Heart left ventricle (tissue), 16 donors: Measurements from ENCODE around the gene PRSS50. TPM values are rescaled to one million over a fixed set of nuclear protein-coding genes. Genes with fewer than 3 reads are reported as not detected.

Experiments used
- ATAC-seq, 4 donors: fragments of 200-7000 bp; cut with Tn5 transposase; one replicate each; pipeline ENCODE4 v1.9.1; 2020 to 2022; ENCODE audit warnings: moderate library complexity in 4 of 4, mild to moderate bottlenecking in 3 of 4, moderate number of reproducible peaks in 1 of 4
- DNase-seq, 5 donors: peaks; one replicate each; pipeline ENCODE4 v3.0.0-alpha.2; 2020
- H3K27ac ChIP-seq, 12 donors: fragments of 200-600 bp; sonication (generic) in 4 of 12; one replicate each; pipeline versions ENCODE4 v1.5.0 to v1.8.0; 2016 to 2022; ENCODE audit warnings: mild to moderate bottlenecking in 2 of 12
- H3K27me3 ChIP-seq, 9 donors: fragments of 200-600 bp; sonication (generic) in 2 of 9; one replicate each; pipeline versions ENCODE4 v1.5.1 to v1.8.0; 2016 to 2022; ENCODE audit warnings: mild to moderate bottlenecking in 3 of 9
- H3K36me3 ChIP-seq, 9 donors: fragments of 200-600 bp; sonication (generic) in 2 of 9; one replicate each; pipeline versions ENCODE4 v1.5.0 to v1.8.0; 2018 to 2022; ENCODE audit warnings: mild to moderate bottlenecking in 2 of 9
- H3K4me1 ChIP-seq, 12 donors: fragments of 200-600 bp; sonication (generic) in 4 of 12; one replicate each; pipeline versions ENCODE4 v1.5.0 to v1.8.0; 2016 to 2022; ENCODE audit warnings: mild to moderate bottlenecking in 3 of 12
- H3K4me3 ChIP-seq, 12 donors: fragments of 200-600 bp; sonication (generic) in 4 of 12; one replicate each; pipeline versions ENCODE4 v1.5.0 to v1.8.0; 2017 to 2022; ENCODE audit warnings: mild to moderate bottlenecking in 9 of 12, moderate library complexity in 4 of 12
- H3K9me3 ChIP-seq, 12 donors: fragments of 200-600 bp; sonication (generic) in 4 of 12; one replicate each; pipeline versions ENCODE4 v1.5.0 to v1.8.0; 2016 to 2022; ENCODE audit warnings: mild to moderate bottlenecking in 1 of 12
- POLR2A ChIP-seq, 2 donors: fragments of 450-650 bp; IDR thresholded peaks; one replicate each; pipeline ENCODE4 v1.6.1; 2017; ENCODE audit warnings: antibody characterized with exemption in 2 of 2, mild to moderate bottlenecking in 2 of 2, moderate library complexity in 2 of 2
- WGBS, 4 donors: extraction: QIAGEN DNeasy Blood & Tissue Kit in 2 of 4; methylation state at CpG; one replicate each; pipeline versions ENCODE4 v1.1.5 to v1.1.7; 2013 to 2018; 5-methylcytosine and 5-hydroxymethylcytosine counted together
- intact Hi-C, 10 donors: fragments of 100-400 bp; cut with DNase I; formaldehyde crosslinking; loops; one replicate each; pipeline versions ENCODE4 v1.11.1 to v1.14.2; 2022
- polyA plus RNA-seq, 2 donors: library from polyadenylated mRNA; stranded (reverse); fragments of 200-250 nt; gene quantifications; one replicate each; pipeline ENCODE4 v1.2.3, GENCODE V29; 2013
- total RNA-seq, 9 donors: library from RNA; depleted of rRNA in 2 of 9; stranded (reverse); fragments of >200 nt in 2 of 9; fragmentation: NEBNext Ultra II Directional in 3 of 9; extraction: Animal tissue kit (Norgen Biotek cat#: 25700) in 3 of 9; gene quantifications; one replicate each; pipeline versions ENCODE4 v1.1.0 to v1.2.4, GENCODE V29; 2016 to 2023
- TF ChIP-seq, protein P1 (sequence below), 12 donors: fragments of 200-600 bp; sonication (generic) in 4 of 12; IDR thresholded peaks; one replicate each; pipeline versions ENCODE4 v1.5.0 to v1.8.0; 2018 to 2022; ENCODE audit warnings: antibody characterized with exemption in 12 of 12, mild to moderate bottlenecking in 5 of 12
- donor health status: ischemic (EF 13 %, LVEDD 7.1; RV severe dilation, severe dysfunction).
- donor health status: healthy with polysubstance abuse.
- donor health status: DM: no; HTN: yes; CAD: no.
- donor health status: DM: no; HTN: no; CAD: no.
- donor health status: ischemic (EF 25% LVEDD 6.9; RV normal size, moderate dysfunction).
- donor health status: ischemic (EF 25% LVEDD 5.7; RV mildly dilated, moderate dysfunction).
- donor health status: healthy.
- donor health status: DM: yes; HTN: yes; CAD: no.
- donor health status: ischemic (EF 35%, LVEDD 5.7; RV mildly dilated, moderate dysfunction).
- donor health status: nonischemic (EF 11% LVEDD 7.7; RV severe dilation, severe dysfunction).
- donor health status: DM: yes; HTN: yes; CAD: no.
- donor health status: PGD.
- donor health status: ischemic (EF 29% LVEDD 5.4; RV normal size, mild dysfunction).
- donor health status: nonischemic (EF 23%, LVEDD 6.1; RV moderate dilation, normal function).

Gene PRSS50
- total and polyA plus RNA-seq, 11 donors: 0.06 to 0.65 (median 0.35) TPM; not detected in 2

DNA sequence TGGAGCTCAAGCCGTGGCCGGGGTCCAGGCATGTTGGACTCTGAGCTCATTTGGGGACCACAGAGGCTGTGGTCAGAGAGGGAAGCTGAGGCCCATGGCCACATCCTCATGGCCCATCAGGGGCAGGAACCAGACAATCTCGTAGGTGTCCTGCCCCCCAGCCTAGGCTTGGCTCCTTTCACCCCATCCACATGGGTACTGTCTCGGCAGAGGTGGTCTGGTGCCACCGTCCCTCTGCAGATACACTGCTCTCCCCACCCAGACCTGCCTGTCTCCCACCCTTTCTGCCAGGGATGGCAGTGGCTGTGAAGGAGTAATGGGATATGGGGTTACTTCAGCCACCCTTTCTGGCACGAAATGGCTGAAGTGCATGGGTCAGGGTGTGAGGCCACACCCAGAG lies 7.9 kb downstream of the PRSS50 start:
- H3K4me1 ChIP-seq: peaks cover 0 to 16% (median 0%) of the 10 kb centered on the region in 12 donors
- no peak for TF ChIP-seq POLR2A (IDR thresholded peaks at IDR 0.05)
- TF ChIP-seq, protein P1, sequence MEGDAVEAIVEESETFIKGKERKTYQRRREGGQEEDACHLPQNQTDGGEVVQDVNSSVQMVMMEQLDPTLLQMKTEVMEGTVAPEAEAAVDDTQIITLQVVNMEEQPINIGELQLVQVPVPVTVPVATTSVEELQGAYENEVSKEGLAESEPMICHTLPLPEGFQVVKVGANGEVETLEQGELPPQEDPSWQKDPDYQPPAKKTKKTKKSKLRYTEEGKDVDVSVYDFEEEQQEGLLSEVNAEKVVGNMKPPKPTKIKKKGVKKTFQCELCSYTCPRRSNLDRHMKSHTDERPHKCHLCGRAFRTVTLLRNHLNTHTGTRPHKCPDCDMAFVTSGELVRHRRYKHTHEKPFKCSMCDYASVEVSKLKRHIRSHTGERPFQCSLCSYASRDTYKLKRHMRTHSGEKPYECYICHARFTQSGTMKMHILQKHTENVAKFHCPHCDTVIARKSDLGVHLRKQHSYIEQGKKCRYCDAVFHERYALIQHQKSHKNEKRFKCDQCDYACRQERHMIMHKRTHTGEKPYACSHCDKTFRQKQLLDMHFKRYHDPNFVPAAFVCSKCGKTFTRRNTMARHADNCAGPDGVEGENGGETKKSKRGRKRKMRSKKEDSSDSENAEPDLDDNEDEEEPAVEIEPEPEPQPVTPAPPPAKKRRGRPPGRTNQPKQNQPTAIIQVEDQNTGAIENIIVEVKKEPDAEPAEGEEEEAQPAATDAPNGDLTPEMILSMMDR (IDR thresholded peaks at IDR 0.05): no peak
- DNase-seq (peak in 1 of 5 donors; percentile 13), ATAC-seq (no peak)
- no peaks in the 10 kb centered on the region for H3K27me3 ChIP-seq
- H3K36me3 ChIP-seq: no peaks in the 10 kb centered on the region
- no peaks in the 10 kb centered on the region for H3K9me3 ChIP-seq
- H3K4me3 ChIP-seq: no peak overlapping the region
- 88 to 93% (median 89%) methylated on average over 5 to 6 of the region's 6 CpGs for WGBS, 4 donors
- no peak overlapping the region for H3K27ac ChIP-seq
- intact Hi-C loops: loop anchor here in 8 of 10 donors (5.0 to 10.0 kb wide), 12 partner anchors 125 to 665 kb away; partner anchors contain the start of genes MYL3 (in 1 of the 8) and SETD2 (in 1 of the 8)

DNA sequence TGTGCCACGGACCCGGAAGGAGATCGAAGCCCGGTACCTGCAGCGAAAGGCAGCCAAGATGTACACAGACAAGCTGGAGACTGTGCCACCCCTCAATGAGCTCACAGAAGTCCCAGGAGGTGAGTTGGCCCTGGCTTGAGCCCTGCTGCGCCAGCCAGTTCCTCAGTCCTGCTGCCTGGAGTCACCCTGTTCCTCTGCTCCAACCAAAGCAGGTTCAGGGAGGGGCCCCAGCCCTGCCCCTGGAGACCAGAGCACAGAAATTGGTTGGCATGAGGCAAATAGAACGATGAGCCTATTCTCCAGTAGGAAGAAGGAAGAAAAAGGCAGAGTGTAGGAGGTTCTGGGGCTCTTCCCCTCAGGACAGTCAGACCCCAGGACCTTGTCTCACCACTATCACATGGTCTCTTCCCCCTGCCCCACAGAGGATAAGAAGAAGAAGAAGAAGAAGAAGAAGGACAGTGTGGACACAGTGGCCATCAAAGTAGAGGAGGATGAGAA lies 8.5 kb downstream of the PRSS50 start:
- H3K36me3 ChIP-seq: no peaks in the 10 kb centered on the region
- DNase-seq: no peak
- intact Hi-C loops: loop anchor here in 8 of 10 donors (5.0 to 10.0 kb wide), 11 partner anchors 136 to 666 kb away; partner anchors contain the start of genes MYL3 (in 1 of the 8) and SETD2 (in 1 of the 8)
- ATAC-seq: no peak
- H3K27ac ChIP-seq: no peak overlapping the region
- H3K27me3 ChIP-seq: no peaks in the 10 kb centered on the region
- no peak overlapping the region for H3K4me3 ChIP-seq
- TF ChIP-seq, protein P1 (IDR thresholded peaks at IDR 0.05): no peak
- no peak for TF ChIP-seq POLR2A (IDR thresholded peaks at IDR 0.05)
- H3K4me1 ChIP-seq: peaks cover 0 to 16% (median 0%) of the 10 kb centered on the region in 12 donors
- 93 to 99% (median 96%) methylated on average over 7 of the region's 7 CpGs for WGBS, 4 donors
- H3K9me3 ChIP-seq: no peaks in the 10 kb centered on the region

DNA sequence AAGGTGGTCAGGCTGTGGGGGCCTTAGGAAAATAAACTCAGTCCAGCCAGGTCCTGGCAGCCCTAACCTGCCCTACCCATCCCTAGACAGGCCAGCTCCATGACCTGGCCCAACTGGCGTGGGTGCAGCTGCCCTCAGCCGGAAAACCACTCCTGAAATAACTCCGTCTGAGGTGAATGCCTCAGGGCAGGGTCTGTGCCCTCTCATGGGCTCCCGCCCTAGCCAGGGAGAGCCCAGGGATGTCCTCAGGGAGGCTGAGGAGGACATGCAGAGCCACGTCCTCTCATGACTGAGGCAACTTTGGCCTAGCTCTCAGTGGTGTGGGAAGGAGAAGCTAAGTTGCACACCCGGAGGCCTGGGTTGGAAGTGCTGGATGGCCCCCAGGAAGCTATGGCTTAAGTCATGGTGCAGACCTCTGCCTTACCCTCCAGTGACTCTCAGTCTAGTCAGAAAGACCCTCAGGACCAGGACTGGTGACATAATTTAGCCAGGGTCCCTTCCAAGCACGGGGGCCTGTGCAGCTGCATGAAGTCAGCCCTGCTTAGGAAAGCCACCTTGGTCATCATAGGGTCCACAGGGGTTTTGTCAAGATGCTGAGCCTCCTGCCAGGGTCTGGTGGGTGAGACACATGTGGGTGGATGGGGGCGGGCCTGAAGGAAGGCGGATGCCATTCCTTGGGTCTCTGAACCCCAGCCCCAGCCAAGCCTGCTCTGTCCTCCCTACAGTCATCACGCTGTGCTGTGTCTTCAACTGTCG lies 9.1 kb downstream of the PRSS50 start:
- Histone ChIP-seq H3K4me1 (peaks cover 0 to 16% (median 0%) of the 10 kb centered on the region in 12 donors), H3K4me3 (no peak overlapping the region), H3K27ac (no peak overlapping the region), H3K36me3 (no peaks in the 10 kb centered on the region), H3K27me3 (no peaks in the 10 kb centered on the region), H3K9me3 (no peaks in the 10 kb centered on the region)
- intact Hi-C loops: loop anchor here in 8 of 10 donors (5.0 to 10.0 kb wide), 11 partner anchors 136 to 666 kb away; partner anchors contain the start of genes MYL3 (in 1 of the 8) and SETD2 (in 1 of the 8)
- no peak for TF ChIP-seq POLR2A (IDR thresholded peaks at IDR 0.05)
- TF ChIP-seq, protein P1 (IDR thresholded peaks at IDR 0.05): no peak
- DNase-seq: peak in 3 of 5 donors; percentile 6 to 51 (median 15)
- no peak for ATAC-seq
- WGBS, 4 donors: 83 to 99% (median 89%) methylated on average over 9 to 11 of the region's 11 CpGs

DNA sequence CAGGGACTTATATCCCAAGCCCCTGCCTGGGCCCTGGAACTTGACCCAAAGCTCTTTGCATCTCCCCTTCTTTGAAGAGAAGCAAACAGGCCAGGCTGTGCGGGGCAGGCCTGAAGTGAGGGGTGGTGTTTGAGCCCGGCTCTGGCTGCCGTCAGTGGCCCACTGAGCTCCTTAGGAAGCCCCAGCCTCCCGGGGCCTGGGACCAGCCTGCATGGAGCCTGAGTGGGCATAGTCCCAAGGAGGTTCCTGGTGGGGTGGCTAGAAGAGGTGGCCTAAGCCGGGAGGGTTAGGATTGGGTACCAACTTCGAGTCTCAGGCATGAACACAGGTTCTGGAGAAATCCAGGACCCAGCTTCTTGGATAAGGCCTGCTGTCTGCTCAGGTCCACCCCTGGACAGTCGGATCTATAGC lies 10.1 kb downstream of the PRSS50 start:
- TF ChIP-seq, protein P1 (IDR thresholded peaks at IDR 0.05): no peak
- TF ChIP-seq POLR2A (IDR thresholded peaks at IDR 0.05): no peak
- peaks cover 0 to 16% (median 0%) of the 10 kb centered on the region in 12 donors for H3K4me1 ChIP-seq
- no peaks in the 10 kb centered on the region for H3K9me3 ChIP-seq
- H3K4me3 ChIP-seq: no peak overlapping the region
- no peaks in the 10 kb centered on the region for H3K36me3 ChIP-seq
- H3K27me3 ChIP-seq: no peaks in the 10 kb centered on the region
- WGBS, 4 donors: 87 to 97% (median 93%) methylated on average over 3 to 7 of the region's 7 CpGs
- ATAC-seq: no peak
- H3K27ac ChIP-seq: no peak overlapping the region
- DNase-seq: peak in 3 of 5 donors; percentile 5 to 40 (median 15)
- intact Hi-C loops: loop anchor here in 8 of 10 donors (5.0 to 10.0 kb wide), 11 partner anchors 137 to 667 kb away; partner anchors contain the start of genes MYL3 (in 1 of the 8) and SETD2 (in 1 of the 8)
